ENCODE results near the gene RBM23.
"Not testable (repeated sequence)": the region's sequence is repeated elsewhere in the genome, so short reads cannot be mapped to it uniquely, and the experiment has no call there.

Gene RBM23

GRCh38 chr14:22918804-22919600 is at the start of gene RBM23:
RBM23 (minus strand) TSS chr14:22919149.
- peak; percentile 100 for DNase-seq (ENCODE audit: low spot score)

GRCh38 chr14:22966783-22967269 is 47.9 kb upstream of the RBM23 start:
- no peak for DNase-seq (ENCODE audit: low spot score)

DNA sequence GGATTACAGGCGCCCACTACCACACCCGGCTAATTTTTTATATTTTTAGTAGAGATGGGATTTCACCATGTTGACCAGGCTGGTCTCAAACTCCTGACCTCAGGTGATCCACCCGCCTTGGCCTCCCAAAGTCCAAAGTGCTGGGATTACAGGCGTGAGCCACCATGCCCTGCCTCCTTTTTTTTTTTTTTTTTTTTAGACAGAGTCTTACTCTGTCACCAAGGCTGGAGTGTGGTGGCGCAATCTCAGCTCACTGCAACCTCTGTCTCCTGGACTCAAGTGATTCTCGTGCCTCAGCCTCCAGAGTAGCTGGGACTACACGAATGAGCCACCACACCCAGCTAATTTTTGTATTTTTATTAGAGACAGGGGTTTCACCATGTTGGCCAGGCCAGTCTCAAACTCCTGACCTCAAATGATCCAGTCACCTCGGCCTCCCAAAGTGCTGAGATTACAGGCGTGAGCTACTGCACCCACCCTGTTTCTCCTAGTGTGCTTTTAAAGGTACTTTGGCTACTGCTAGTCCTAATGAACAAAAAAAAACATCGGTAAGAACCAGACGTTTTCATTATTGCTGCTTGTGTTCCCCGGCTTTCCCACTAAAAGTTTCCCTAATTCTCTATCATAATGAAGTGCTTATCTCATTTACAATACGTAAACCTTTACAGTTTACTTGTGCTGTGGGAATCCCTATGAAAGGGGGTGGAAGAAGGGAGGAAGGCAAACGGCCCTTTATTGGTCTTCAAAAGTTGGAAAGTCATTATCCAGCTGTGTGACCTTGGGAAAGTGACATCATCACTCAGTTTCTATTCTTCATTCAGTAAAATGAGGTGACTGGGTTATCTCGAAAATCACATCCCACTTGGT is 47.2 kb upstream of the RBM23 start:
- DNase-seq (ENCODE audit: low spot score) = not testable (repeated sequence)

DNA sequence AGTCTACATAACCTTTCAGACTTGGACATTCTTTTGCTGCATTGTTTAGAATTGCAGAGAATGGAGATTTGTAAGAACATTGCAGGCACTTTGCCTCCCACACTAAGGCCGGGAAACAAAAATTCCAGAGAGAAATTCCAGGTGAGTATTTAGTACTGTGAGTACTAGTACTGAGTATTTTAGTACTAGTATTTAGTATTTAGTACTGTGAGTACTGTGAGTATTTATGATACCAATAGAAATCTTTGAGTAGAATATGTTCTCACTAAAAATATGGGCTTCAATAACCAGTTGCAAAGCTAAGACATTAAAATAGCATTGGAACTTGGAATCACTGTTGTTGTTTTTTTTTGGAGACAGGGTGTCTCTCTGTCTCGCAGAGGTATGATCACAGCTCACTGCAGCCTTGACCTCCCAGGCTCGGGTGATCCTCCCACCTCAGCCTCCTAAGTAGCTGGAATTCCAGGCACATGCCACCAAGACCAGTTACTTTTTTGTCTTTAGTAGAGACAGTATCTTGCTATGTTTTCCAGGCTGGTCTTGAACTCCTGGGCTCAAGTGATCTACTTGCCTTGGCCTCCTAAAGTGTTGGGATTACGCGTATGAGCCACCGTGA is 43.2 kb upstream of the RBM23 start:
- no peak for DNase-seq (ENCODE audit: low spot score)

GRCh38 chr14:22955702-22956569 is 37.0 kb upstream of the RBM23 start:
- no peak for DNase-seq (ENCODE audit: low spot score)

GRCh38 chr14:22952418-22952817 is 33.5 kb upstream of the RBM23 start:
- DNase-seq (ENCODE audit: low spot score) = no peak

- not testable (repeated sequence) for DNase-seq (ENCODE audit: low spot score)
These were observed 32.8 kb upstream of the RBM23 start for GRCh38 chr14:22951795-22952194.

- no peak for DNase-seq (ENCODE audit: low spot score)
These were observed 26.7 kb upstream of the RBM23 start for GRCh38 chr14:22945642-22946041.

GRCh38 chr14:22939684-22940083 is 20.7 kb upstream of the RBM23 start:
- DNase-seq (ENCODE audit: low spot score) = no peak

- no peak for DNase-seq (ENCODE audit: low spot score)
These were observed 16.2 kb upstream of the RBM23 start for GRCh38 chr14:22935156-22935555.

DNA sequence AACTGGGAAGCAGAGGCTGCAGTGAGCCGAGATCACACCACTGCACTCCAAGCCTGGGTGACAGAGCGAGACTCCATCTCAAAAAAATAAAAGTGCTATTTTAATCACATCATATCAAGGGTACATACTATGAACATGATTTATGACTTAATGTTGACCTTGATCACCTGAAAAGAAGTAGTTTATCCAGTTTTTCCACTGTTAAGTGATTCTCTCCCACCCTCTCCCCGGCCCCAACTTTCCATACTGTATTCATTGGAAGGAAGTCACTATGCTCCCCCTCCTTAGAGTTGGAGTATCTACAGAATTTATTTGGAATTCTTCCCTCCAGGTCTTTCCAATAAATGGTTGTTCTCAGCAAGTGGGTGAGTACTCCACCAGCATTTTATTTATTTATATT is 13.2 kb upstream of the RBM23 start:
- no peak for DNase-seq (ENCODE audit: low spot score)

GRCh38 chr14:22929961-22930364 is 11.0 kb upstream of the RBM23 start:
- no peak for DNase-seq (ENCODE audit: low spot score)

DNA sequence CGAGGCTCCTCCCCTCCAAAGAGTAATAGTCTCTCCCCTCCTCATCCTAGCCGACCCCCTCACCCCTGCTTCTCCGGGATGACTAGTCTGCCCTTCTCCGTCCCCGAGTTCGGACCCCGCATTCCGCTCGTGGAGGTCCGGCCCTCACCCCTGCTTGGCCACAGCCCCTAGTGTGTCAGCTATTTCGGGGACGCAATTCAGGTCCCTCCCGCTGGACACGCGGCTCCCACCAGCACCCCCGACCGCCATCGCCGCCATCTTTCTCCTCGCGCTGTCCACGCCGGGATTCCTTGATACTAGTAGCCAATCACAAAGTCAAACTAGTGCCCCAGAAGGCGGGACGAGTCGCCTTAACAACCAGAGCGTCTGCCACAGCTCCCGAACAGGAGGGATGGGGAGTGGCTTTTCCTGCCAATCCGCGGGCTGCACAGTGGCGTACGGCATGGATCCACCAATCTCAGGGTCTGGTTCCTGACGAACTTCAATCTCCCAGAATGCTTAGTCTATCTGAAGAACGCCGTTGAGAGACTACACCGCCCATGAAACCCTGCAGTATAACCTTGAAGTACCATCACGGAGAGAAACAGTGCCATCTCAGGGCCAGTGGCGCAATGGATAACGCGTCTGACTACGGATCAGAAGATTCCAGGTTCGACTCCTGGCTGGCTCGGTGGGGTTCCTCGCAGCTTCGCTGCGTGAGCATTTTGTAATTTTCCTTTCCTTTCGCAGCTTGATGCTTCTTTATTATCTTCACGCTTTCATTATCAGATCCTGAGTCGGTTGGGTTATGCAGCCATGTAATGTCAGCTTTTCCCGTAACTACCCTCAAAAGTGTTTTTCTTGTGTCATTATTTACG is 10.4 kb upstream of the RBM23 start, which contains the start of gene PRMT5:
TSS of gene PRMT5 (minus strand) at position 273 of the 857 bp plus-strand sequence. CDS start at position 258, 15 bp downstream.
- peak; percentile 99 for DNase-seq (ENCODE audit: low spot score)

GRCh38 chr14:22928237-22929103 is 9.5 kb upstream of the RBM23 start:
- DNase-seq (ENCODE audit: low spot score) = no peak

GRCh38 chr14:22926316-22926715 is 7.4 kb upstream of the RBM23 start:
- DNase-seq (ENCODE audit: low spot score) = no peak

DNA sequence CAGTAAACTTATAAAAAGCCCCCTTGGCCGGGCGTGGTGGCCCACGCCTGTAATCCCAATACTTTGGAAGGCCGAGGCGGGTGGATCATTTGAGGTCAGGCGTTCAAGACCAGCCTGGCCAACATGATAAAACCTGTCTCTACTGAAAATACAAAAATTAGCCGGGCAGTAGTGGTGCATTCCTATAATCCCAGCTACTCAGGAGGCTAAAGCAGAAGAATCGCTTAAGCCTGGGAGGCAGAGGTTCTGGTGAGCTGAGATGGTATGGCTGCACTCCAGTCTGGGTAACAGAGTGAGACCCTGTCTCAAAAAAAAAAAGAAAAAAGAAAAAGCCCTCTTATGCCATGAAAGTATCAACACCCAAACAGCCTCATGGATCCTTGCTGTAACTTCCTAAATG is 6.6 kb upstream of the RBM23 start:
- DNase-seq (ENCODE audit: low spot score) = no peak

DNA sequence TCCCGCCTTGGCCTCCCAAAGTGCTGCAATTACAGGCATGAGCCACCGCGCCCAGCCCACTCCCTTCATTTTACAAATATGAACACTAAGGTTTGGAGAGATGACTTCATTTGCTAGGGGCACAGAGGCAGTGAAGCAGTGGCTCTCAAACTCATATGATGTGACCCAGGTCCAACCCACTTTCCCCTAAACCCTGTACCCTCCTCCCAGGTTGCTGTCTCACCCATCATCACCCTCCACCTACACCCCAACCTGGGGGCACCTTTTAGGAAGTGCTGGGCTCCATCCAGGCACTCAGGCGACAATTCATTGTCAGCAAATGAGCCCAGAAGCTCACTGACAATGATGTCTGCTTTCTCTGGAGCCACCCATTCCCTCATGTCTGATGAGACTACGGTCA is 4.8 kb upstream of the RBM23 start:
- no peak for DNase-seq (ENCODE audit: low spot score)

DNA sequence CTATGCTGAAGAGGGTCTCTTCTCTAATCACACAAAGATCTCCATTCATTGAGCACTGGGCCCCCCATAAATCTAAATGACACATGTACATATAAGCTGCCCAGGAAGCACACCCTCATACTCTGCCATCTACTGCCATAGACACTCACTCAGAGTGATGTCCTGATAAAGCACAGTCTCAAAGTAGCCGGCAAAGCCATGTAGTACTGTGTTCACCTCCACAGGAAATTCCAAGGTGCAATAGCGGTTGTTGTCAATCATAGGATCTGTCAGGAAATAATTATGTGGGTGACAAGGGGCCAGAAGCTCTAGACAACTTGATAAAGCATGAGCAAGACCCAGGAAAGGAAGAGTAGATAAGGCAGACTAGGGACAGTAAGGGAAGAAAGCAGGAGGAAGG is 3.3 kb upstream of the RBM23 start:
- DNase-seq (ENCODE audit: low spot score) = no peak

DNA sequence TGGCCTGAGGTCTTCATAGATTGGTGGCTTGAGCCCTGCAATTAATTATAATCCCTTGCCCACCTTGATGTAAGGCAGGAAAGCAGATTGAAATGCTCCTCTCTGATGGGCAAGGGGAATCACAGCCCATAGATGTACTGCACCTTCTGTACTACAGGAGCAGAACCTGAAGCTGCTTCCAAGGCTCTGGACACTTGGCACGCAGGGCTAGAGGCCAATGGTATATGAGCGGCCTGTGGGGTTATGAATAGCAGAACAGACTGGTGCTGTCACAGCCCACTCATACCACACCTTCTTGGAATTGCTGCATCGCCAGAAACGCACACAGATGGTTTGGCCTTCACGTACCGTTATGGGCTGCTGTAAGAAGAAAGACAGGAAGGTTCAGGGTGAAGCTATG is 1.7 kb upstream of the RBM23 start:
- DNase-seq (ENCODE audit: low spot score) = no peak

GRCh38 chr14:22919601-22919921 is 612 bp upstream of the RBM23 start:
- DNase-seq (ENCODE audit: low spot score) = no peak
